ENCODE results near the gene SMPD3.
A peak's percentile ranks its signal among the peaks of the same experiment; 100 is the strongest.

Gene SMPD3

DNA sequence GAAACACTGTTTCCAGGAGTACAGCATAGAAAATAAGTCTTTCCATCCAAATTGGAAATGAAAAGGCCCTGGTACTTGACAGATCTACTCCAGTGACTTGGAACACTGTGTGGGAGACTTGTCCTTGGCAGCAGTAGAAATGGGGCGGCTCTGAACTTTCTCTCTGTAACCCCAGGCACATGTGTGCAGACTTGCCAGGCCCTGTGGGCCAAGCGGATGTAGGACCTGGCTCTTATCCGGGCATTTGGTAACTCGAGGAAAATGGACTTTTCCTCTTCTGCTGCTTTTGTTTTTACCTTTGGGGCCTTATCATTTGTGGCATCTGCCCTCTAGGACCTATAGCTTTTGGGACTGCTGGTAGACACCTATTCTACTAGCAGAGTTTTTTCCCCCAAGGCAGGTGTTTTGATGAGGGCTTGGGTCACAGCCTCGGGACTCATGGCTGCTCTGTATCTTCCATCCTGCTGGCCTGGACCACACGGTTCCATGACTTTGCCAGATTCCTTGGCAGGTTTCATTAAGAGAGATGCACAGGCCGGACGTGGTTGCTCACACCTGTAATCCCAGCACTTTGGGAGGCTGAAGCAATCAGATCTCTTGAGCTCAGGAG lies 43.5 kb downstream of the SMPD3 start:
- no peak for DNase-seq (ENCODE audit: low read depth)

DNA sequence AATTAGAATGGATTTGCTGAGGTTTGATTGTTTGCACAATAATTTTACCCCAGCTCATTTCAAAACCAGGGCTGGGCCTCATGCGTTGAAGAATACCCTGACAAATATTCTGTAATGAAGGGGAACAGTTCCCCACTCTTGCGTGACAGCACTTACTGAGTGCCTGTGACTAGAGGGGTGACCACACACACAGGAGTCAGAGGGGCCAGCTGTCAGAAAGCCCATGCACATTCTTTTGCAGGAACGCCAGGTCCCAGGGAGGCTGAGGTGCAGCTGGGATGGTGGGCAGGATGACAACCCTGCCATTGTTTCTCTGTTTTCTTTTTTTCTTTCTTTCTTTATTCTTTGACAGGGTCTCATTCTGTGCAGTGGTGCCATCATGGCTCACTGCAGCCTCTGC lies 44.6 kb downstream of the SMPD3 start:
- no peak for DNase-seq (ENCODE audit: low read depth)

DNA sequence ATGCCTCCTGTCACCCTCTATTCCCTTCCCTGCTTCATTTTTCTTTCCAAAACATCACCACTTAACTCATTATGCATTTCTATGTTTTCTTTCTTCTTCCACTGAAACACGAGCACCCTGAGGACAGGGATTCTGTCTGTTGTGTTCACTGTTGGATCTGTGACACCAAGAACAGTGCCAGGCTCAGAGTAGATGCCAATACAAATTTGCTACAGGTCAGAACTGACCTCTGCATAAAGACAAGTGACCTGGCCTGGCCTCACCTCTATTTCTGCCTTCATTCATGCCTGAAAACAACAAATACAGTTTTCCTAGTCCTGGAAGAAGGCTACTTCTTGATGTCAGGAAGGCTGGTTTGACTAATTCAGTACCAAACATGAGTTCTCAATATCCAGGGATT lies 45.1 kb downstream of the SMPD3 start:
- no peak for DNase-seq (ENCODE audit: low read depth)

DNA sequence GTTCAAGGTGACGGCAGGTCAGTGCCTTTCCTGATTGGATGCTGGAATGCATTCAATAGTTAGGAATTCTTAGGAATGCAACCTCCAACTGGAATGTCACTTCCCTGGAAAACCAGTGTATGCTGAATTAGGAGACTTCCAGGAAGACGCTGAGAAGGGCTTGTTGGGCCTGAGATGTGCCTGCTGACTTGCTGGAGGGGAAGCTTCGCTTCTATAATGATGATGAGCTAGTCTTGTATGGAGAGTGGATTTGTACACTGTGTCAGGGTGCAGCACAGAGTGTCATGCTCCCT lies 45.6 kb downstream of the SMPD3 start:
- no peak for DNase-seq (ENCODE audit: low read depth)

DNA sequence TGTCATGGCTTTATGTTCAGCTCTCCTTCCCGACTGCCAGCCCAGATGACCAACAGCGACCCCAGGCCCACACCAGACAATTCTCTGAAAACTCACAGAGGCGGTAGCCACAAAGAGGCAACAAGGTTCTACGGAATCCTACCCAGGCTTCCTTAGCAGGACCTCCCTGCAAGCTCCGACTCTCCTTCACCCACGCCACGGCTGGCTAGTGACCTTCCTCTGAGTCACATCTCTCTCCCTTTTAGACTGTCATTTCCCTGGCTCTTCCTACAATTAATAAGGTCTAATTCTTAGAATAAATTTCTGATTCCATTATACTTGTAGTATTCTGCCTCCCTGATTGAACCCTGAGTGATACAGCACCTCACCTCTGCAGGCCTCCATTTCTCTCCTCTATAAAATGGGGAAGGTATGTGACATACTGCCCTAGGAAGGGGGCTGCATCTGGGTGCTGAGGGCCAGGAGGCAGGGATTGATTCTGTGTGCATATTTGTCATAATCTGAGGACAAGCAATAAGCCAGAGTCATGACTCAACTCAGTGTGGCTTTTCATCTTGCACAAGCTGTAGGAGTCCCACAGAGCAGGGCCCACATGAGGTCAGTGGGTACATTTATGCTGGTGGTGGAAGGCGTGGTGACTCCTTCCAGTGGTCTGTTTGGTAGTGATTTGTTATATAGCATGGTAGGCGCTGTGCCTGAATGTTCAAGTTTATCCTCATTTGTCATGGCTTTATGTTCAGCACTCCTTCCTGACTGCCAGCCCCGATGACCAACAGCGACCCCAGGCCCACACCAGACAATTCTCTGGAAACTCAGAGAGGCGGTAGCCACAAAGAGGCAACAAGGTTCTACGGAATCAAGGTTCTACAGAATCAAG lies 46.2 kb downstream of the SMPD3 start:
- peak; percentile 17 for DNase-seq (ENCODE audit: low read depth)

DNA sequence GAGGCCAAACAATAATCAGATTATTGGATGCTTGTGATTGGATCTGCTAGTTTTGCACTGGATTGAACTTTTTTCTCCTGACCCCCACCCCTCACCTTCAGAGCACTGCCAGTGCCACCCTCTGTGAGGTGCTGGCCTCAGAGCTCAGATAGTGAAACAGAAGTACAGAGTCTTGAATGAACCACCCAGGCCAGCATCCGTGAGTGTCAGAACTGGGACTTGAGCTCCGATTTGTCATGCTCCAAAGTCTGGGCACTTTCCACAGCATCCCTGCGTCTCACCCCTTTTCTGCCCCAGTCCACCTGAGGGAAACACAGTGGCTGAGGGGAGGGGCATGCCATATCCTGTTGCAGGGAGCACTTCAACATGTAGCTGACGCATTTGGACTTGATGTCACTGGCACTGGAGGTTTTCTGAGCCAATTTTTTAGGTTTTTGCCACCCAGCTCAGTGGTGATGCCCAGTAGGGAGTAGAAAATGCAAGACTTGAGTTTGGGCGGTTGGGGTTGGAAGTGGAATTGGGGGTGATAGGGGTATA lies 47.3 kb downstream of the SMPD3 start:
- DNase-seq (ENCODE audit: low read depth), result no peak

DNA sequence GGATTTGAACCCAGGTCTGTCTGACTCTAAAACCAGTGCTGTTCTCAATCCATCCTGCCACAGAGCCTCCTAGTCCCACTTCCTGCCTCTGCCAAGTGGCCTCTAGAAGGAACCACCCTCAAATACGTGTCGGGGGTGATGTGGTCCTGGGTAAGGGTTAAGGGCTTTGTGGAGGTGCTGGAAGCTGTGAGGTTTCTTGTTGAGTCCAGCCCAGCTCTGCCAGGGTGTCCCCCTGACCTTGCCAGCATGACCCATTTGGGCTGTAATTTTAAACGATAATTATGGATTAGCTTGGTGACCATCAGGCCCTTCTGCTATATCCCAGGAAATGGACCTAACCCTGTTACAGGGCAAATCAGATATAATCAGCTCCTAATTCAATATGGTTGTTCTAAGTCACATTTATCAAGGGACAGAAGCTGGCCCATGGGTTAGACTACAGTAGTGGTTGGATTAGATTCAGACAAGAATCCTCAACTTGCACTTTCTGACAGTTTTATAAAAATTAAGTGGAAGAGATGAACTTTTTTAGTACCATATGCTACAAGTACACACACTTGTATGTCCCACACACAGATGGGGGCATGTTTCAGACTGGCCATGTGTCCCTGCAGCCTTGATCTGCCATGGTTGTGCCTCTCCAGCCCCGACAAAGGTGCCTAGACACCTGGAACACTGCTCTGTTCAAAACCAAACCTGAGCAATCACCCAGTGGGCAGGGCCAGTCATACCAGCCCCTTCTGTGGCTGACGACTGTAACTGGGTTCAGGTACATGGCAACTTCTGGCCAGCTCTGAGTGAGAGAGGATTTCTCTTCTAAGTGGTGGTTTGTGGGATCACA lies 48.0 kb downstream of the SMPD3 start:
- DNase-seq (ENCODE audit: low read depth), result no peak

DNA sequence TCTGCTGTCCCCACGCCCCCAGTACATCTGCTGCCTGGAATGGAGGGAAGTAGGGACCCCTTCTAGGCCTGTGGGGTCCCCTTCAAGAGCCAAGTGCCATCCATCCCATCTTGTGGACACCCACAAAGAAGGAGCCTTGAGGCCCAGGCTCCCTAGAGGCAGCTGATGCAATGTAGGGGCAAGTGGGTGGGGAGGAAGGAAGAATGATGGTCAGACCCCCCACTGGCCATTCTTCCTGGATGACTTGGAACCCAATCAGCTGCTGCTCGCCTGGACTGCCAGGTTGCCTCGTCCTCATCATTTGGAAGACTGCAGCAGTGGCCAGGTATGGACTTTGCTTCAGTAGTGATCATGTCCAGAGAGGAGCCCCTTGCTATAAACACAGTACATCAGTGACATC lies 48.9 kb downstream of the SMPD3 start:
- no peak for DNase-seq (ENCODE audit: low read depth)

DNA sequence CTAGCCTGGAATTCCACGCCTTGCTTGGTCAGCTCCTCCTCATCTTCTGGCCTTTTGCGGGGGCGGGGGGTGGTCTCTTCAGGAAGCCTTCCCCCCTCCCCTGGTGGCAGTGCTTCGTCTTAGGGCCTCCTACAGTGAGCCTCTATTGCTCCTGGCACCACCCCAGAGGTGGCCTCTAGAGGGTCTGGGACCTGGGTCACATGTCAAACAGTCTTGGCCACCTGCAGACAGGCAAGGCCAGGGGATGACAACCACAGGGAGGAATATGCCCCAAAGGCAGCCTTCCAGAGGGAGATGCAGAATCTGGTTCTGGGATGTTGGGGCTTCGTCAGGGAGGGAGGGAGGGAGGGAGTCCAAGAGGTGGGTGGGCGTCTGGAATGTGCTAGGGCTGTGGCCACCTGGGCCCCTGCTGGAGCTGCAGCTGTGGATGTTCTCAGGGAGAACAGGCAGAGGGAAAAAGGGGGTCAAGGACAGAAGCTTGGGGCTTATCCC lies 50.6 kb downstream of the SMPD3 start:
- no peak for DNase-seq (ENCODE audit: low read depth)

DNA sequence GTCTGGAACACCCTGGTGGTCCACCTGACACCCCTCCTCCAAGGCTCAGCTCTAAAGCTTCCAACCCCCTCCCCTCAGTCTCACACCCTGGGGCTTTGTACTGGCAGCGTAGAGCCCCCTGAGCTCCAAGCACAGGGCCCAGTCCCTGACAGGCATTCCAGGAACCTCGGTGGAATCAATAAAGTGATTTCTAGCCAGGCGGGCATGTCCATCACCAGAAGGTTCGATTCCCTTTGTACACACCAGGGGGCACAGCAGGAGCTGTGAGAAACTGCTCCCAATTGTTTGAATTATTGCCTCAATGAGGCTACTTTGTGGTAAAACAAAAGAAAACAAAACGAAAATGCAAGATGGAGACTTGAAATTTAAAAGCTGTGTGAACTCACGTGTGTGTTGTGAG lies 51.8 kb downstream of the SMPD3 start:
- peak; percentile 9 for DNase-seq (ENCODE audit: low read depth)

DNA sequence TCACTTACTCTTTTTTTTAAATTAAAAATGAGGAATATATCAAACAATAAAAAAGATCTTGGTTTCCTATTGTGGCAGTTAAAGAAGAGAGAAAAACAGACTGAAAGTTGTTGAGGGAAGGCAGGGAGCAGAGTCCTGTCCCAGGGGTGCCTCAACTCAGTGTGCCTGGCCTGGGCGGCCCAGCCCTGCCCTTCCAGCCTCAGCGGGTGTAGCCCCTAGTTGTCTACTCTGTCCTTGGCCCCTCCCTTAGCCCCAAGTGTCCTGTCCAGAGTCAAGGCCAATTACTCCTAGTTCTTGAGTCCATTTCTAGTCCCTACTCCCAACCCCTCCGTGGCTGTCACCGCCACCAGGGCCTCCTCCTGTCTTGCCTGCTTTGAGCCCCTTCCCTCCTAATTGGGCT lies 52.5 kb downstream of the SMPD3 start:
- DNase-seq (ENCODE audit: low read depth), result no peak

DNA sequence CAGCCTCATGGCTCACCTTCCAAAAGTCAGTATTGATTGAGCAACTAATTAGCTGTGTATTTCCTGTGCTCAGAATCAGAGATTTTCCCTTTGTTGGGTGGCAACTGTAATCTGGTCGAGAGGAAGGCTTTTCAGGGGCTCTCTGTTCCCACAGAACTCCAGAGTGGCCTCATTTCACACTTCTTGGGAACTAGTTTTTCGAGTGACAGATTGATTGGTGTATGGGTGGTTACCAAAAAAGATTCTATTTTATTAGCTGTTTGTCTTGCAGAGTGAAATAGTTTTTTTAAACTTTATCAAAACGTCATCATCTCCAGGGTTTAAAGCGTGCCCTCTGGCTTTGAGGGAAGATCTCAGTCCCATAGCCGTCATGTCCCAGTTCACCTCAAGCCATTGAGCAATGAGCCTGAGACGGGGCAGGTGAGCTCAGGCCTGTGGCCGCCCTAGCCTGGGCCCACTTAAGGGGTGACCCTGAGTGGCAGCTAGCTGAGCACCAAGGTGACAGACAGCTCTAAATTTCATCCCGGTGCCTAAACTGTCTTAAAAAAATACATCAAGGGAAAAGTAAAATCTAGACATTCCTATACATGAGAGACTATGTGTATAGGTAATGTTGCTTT lies 53.0 kb downstream of the SMPD3 start:
- no peak for DNase-seq (ENCODE audit: low read depth)

DNA sequence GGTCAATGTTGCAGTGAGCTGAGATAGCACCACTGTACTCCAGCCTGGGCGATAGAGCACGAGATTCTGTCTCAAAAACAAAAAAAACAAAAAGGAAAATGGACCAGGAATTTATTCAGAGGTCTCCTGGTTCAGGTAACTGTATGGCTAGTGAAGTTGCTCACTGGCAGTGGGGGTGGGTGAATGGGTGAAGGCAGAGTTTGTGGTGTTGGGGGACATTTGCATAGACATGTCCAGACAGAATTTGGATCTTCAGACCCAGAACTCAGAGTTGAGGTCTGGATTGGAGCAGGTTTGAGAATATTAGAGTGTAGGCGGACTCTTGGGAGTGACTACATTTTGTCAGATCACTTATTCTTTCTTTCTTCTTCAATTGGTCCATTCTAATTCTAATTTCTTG lies 55.0 kb downstream of the SMPD3 start:
- DNase-seq (ENCODE audit: low read depth), result no peak

DNA sequence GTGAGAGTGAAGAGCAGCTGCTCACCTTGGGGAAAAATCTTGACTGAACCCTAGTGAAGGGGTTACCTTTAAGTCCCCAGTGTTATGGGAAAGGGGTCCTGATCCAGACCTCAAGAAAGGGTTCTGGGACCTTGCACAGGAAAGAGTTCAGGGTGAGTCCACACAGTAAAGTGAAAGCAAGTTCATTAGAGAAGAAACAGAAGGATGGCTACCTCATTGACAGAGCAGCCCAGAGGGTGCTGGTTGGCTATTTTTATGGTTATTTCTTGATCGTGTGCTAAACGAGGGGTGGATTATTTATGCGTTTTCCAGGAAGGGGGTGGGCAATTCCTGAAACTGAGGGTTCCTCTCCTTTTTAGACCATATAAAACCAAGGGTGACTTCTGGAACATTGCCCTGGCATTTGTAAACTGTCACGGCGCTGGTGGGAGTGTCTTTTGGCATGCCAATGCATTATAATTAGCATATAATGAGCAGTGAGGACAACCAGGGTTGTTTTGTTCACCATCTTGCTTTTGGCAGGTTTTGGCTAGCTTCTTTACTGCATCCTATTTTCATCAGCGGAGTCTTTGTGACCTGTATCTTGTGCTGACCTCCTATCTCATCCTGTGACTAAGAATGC lies 58.4 kb downstream of the SMPD3 start:
- no peak for DNase-seq (ENCODE audit: low read depth)

DNA sequence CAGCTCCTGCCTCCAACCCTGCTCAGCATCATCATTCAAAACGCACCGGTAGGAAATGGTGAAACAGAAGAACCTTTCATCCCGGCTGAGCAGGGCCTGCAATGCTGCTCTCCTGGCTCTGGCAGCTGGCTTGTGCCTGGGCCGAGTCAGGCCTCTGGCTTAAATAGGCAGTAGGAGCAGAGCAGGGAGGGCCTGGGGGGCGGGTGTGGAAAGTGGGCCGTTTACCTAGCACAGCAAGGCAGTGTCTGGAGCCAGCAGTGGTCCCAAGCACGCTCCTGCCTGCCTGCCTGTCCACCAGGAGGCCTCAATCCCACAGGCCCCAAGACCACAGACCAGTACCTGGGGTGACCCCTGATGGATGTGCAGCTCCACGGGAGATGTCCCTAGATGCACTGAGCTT lies 59.3 kb downstream of the SMPD3 start:
- no peak for DNase-seq (ENCODE audit: low read depth)

DNA sequence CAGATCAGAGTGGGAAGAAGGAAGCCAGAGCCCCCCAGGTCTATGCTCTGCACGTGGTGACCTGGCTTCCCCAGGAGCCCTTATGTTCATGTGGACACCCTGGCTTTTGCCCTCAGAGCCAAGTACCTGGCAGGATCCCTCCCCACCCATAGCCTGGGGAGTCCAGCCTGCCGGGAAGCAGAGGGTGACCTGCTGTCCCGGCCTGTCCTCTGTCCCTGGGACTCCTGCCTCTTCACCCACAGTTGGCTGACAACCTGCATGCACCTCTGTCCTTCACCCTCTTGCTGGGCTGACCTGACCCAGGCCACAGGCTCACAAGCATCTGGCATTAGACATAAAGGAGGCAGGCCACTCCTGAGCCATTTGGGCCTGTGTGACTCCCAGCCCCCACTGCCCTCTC lies 60.2 kb downstream of the SMPD3 start:
- DNase-seq (ENCODE audit: low read depth), result no peak

DNA sequence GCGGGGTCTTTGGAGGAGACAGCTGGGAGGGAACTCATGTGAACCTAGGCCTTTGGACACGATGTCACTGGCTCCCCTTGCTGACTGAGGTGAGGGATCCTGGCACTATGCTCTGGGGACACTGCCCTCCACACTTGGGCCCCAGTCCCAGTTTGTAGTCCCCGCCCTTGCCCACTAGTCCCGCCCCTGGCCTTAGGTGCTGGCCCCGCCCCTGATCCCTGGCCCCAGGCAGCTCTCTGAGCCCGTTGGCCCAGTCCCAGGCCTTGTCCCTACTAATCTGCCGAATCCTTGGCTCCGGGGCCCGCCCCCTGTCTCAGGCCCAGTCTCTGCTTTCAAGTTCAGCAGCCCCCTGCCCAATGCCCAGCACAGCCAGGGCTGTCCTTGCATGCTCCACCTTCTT lies 61.0 kb downstream of the SMPD3 start:
- DNase-seq (ENCODE audit: low read depth), result no peak

DNA sequence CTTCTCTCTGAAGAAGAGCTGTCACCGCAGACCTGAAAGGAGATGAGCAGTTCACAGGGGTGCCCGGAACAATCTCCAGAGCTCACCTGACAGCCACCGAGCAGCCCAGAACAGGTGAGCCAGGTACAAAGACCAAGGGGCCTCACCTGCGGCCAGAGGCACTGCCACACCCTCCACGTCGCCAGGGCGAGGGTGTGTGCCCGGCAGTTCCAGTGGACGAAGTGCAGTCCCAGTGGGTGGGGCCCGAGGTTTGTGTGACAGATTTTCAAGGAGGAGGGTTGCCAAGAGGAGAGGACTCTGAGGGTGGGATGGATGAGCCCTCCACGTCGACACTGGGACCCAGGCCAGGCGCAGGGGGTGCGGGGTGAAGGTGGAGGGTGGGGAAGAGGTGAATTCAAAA lies 61.7 kb downstream of the SMPD3 start:
- no peak for DNase-seq (ENCODE audit: low read depth)

DNA sequence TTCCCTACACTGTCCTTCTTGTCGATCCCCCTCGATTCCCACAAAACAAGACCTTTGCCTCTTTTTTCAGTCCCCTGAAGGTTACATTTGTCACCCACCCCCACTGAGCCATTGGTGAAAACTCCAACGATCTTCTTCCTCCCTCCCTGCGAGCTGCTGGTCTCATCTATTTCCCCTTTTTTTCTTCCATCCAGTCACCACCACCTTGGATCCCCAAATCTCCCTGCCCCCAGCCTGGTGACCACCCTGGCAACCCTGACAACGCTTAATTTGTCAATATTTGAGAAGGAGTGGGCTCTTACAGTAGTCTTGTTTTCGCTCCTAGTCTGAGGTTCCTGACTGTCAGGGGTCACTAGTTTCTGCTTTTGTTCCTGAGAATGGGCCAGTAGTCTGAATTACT lies 62.9 kb downstream of the SMPD3 start:
- DNase-seq (ENCODE audit: low read depth), result no peak

DNA sequence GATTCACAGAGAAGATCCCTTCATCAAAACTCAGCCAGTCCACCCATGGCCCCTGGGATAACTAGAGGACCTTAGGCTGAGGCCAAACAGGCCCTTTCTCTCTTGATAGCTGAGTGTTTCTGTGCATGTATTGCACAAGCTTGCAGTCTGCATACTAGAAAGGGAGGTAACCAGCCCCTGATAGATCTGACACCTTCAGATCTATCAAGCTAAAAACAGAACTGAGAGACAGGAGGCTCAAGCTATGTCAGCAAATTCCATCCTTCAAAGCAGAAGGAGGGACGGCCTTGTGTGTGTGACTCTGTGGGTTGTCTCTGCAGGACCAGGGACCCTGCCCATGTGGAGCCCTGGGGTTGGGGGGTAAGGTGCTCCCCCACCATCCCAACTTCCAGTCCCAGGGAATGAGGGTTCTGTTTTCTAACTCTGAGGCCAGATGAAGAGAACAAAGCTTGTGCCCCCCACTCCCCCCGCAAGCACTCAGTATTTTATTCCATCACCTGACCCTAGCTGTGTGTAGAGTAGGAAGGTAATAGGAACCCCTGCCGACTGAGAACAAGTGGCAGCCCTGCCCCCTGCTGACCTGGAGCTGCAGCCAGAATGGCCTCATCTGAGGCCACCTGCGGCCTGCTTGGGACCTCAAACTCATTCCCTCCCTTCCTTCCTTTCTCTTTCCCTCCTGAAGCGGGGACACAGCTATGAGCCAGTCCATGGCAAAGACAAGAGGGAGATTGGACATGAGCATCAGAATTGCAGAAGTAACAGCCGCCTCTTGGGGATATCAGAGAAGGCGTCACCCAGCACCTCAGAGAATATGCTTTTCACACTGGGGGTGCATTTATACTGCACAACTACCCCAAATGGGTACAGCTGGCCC lies 63.8 kb downstream of the SMPD3 start:
- DNase-seq (ENCODE audit: low read depth), result no peak

DNA sequence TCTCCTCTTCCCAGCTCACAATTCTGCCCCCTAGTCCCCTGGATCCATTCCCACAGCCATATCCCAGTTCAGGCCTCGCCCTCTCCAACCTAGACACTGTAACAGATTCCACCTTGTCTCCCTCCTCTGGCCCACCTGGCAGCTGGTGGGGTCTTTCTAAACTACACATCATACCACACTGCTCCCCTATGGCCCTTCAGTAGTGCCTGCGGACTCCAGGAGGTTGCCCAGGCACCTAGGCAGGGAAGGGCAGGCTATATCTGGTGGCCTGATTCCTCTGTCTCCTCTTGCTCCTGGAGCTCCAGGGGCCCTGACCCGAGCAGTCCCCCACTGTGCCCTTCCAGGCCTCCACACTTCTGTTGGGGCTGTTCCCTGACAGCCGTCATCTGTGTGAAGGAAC lies 64.5 kb downstream of the SMPD3 start:
- no peak for DNase-seq (ENCODE audit: low read depth)

Measured in HS-27A (cell line).